Neuronal stem cell (in vitro differentiated cells): ENCODE results near the gene FGGY.
A peak's percentile ranks its signal among the peaks of the same experiment; 100 is the strongest.

Source experiments
- DNase-seq: peaks from one replicate; pipeline ENCODE4 v3.0.0-alpha.2; 2013; ENCODE audit warnings: low spot score
- H2AFZ ChIP-seq: one replicate; pipeline ENCODE4 v1.6.1; 2013; ENCODE audit warnings: mild to moderate bottlenecking, low read length, inconsistent platforms
- H2AK5ac ChIP-seq: 2 replicates; pipeline ENCODE4 v1.6.1; 2013; ENCODE audit warnings: low read depth, mild to moderate bottlenecking, inconsistent platforms, low read length, moderate library complexity, mixed read lengths
- H2BK120ac ChIP-seq: 2 replicates; pipeline ENCODE4 v1.6.1; 2013; ENCODE audit warnings: low read depth, mild to moderate bottlenecking, inconsistent platforms, low read length, moderate library complexity, mixed read lengths
- H2BK12ac ChIP-seq: one replicate; pipeline ENCODE4 v1.6.1; 2013; ENCODE audit warnings: low read length, inconsistent platforms
- H2BK15ac ChIP-seq: 2 replicates; pipeline ENCODE4 v1.6.1; 2013; ENCODE audit warnings: mild to moderate bottlenecking, low read length, inconsistent platforms, mixed read lengths
- H2BK5ac ChIP-seq: one replicate; pipeline ENCODE4 v1.6.1; 2013; ENCODE audit warnings: inconsistent platforms, mild to moderate bottlenecking, low read length, moderate library complexity
- H3K14ac ChIP-seq: one replicate; pipeline ENCODE4 v1.6.1; 2013; ENCODE audit warnings: low read length, inconsistent platforms
- H3K18ac ChIP-seq: 2 replicates; pipeline ENCODE4 v1.6.1; 2013; ENCODE audit warnings: low read length, inconsistent platforms
- H3K23ac ChIP-seq: 2 replicates; pipeline ENCODE4 v1.6.1; 2013; ENCODE audit warnings: low read depth, mild to moderate bottlenecking, mixed read lengths, low read length, inconsistent platforms; ENCODE audit not compliant: poor library complexity
- H3K27ac ChIP-seq: replicated peaks from 3 replicates; pipeline ENCODE4 v1.5.1; 2013; ENCODE audit warnings: low read length, inconsistent platforms
- H3K27me3 ChIP-seq, 3 experiments: 2 replicates each; pipeline ENCODE4 v1.6.1; 2013; ENCODE audit warnings: low read length in 3 of 3, mild to moderate bottlenecking in 2 of 3, inconsistent platforms in 1 of 3, low read depth in 1 of 3, mixed read lengths in 1 of 3, moderate library complexity in 1 of 3; ENCODE audit not compliant: control insufficient read depth in 3 of 3, insufficient read depth in 3 of 3
- H3K36me3 ChIP-seq, 2 donors: replicated peaks in 1 of 2; 2 replicates each; pipeline ENCODE4 v1.6.1; 2013; ENCODE audit warnings: low read length in 2 of 2; ENCODE audit not compliant: control insufficient read depth in 2 of 2, insufficient read depth in 2 of 2
- H3K4ac ChIP-seq: 2 replicates; pipeline ENCODE4 v1.6.1; 2013; ENCODE audit warnings: inconsistent platforms, mild to moderate bottlenecking, low read length, moderate library complexity
- H3K4me1 ChIP-seq, 2 donors: 1 replicate in 1 of 2; 2 replicates in 1 of 2; pipeline ENCODE4 v1.6.1; 2013; ENCODE audit warnings: low read length in 2 of 2, low read depth in 1 of 2; ENCODE audit not compliant: control insufficient read depth in 2 of 2, insufficient read depth in 1 of 2
- H3K4me2 ChIP-seq: one replicate; pipeline ENCODE4 v1.6.1; 2013; ENCODE audit warnings: mild to moderate bottlenecking, low read length, inconsistent platforms; ENCODE audit not compliant: insufficient read depth, poor library complexity, severe bottlenecking
- H3K4me3 ChIP-seq, 2 donors: 2 replicates each; pipeline ENCODE4 v1.5.1; 2013; ENCODE audit warnings: low read length in 2 of 2, mild to moderate bottlenecking in 2 of 2, inconsistent platforms in 1 of 2, moderate library complexity in 1 of 2
- H3K79me1 ChIP-seq: one replicate; pipeline ENCODE4 v1.6.1; 2013; ENCODE audit warnings: low read depth, mild to moderate bottlenecking, inconsistent platforms, low read length, moderate library complexity
- H3K9ac ChIP-seq: one replicate; pipeline ENCODE4 v1.6.1; 2013; ENCODE audit warnings: mild to moderate bottlenecking, low read depth, low read length, inconsistent platforms; ENCODE audit not compliant: poor library complexity
- H3K9me3 ChIP-seq, 2 donors: replicated peaks in 1 of 2; 2 replicates each; pipeline versions ENCODE3 to v1.6.1; 2013; ENCODE audit warnings: low read length in 2 of 2, mild to moderate bottlenecking in 2 of 2, inconsistent platforms in 1 of 2, low read depth in 1 of 2, mixed read lengths in 1 of 2, moderate library complexity in 1 of 2; ENCODE audit not compliant: control insufficient read depth in 2 of 2, insufficient read depth in 1 of 2
- H4K8ac ChIP-seq: one replicate; pipeline ENCODE4 v1.6.1; 2013; ENCODE audit warnings: low read depth, mild to moderate bottlenecking, inconsistent platforms, low read length, moderate library complexity
- H4K91ac ChIP-seq: one replicate; pipeline ENCODE4 v1.6.1; 2013; ENCODE audit warnings: low read length, low read depth, mild to moderate bottlenecking, inconsistent platforms; ENCODE audit not compliant: poor library complexity
- WGBS, 2 donors: extraction: QIAGEN DNeasy Blood & Tissue Kit; methylation state at CpG; one replicate each; pipeline ENCODE4 v1.1.7; 2013; ENCODE audit warnings: missing lambda C conversion rate in 2 of 2, mixed read lengths in 1 of 2; ENCODE audit not compliant: insufficient read length in 2 of 2, insufficient replicate concordance in 1 of 2; ENCODE audit errors: extremely low coverage in 2 of 2; 5-methylcytosine and 5-hydroxymethylcytosine counted together

FGGY gene

GRCh38 chr1:59768792-59769735 lies 472.2 kb downstream of the FGGY start:
- H3K18ac ChIP-seq: peak overlapping the region; percentile 38
- H2BK12ac ChIP-seq: no peak overlapping the region
- no peak overlapping the region for H2AK5ac ChIP-seq
- no peaks in the 10 kb centered on the region for H3K79me1 ChIP-seq
- H2BK15ac ChIP-seq: no peak overlapping the region
- H3K27ac ChIP-seq: no peak overlapping the region
- H2BK120ac ChIP-seq: no peak overlapping the region
- H3K14ac ChIP-seq: no peak overlapping the region
- H3K36me3 ChIP-seq: no peaks in the 10 kb centered on the region
- H4K8ac ChIP-seq: no peak overlapping the region
- no CpG with 5 or more reads among the region's 10 CpGs for WGBS, 2 donors
- H3K4ac ChIP-seq: no peak overlapping the region
- no peak overlapping the region for H3K23ac ChIP-seq
- DNase-seq: no peak
- no peaks in the 10 kb centered on the region for H3K9me3 ChIP-seq
- H3K4me3 ChIP-seq: no peak overlapping the region
- H3K9ac ChIP-seq: no peak overlapping the region
- H3K4me1 ChIP-seq: peaks cover 9 to 24% of the 10 kb centered on the region in 2 donors
- no peak overlapping the region for H2AFZ ChIP-seq
- H2BK5ac ChIP-seq: no peak overlapping the region
- no peak overlapping the region for H4K91ac ChIP-seq
- no peaks in the 10 kb centered on the region for H3K27me3 ChIP-seq
- H3K4me2 ChIP-seq: no peak overlapping the region

DNA sequence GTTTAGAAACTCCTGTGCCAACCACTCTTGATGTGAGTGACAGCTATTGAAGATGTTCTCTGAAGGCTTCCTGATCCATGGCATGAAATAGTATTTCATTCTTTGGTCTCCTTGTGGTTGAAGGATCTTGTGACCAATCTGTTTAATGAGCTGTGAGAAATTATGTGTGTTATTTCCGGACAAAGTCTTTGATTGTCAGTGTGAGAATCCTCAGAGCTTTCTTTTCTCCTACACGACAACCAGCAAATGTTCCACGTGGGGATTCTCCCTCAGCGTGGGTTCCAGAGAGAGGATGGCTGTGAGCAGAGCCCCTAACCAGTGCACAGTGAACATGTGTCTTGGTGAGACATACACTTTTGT lies 472.8 kb downstream of the FGGY start:
- Histone ChIP-seq H3K4ac (no peak overlapping the region), H2BK15ac (no peak overlapping the region), H3K9me3 (no peaks in the 10 kb centered on the region), H3K27ac (no peak overlapping the region), H3K4me1 (peaks cover 9 to 23% of the 10 kb centered on the region in 2 donors), H3K79me1 (no peaks in the 10 kb centered on the region), H2AK5ac (no peak overlapping the region), H3K36me3 (no peaks in the 10 kb centered on the region), H3K9ac (no peak overlapping the region), H2AFZ (no peak overlapping the region), H3K4me2 (no peak overlapping the region), H3K27me3 (no peaks in the 10 kb centered on the region), H2BK120ac (no peak overlapping the region), H2BK5ac (no peak overlapping the region), H4K8ac (no peak overlapping the region), H3K14ac (no peak overlapping the region), H3K23ac (no peak overlapping the region), H3K4me3 (no peak overlapping the region), H2BK12ac (no peak overlapping the region), H4K91ac (no peak overlapping the region), H3K18ac (no peak overlapping the region)
- no CpG with 5 or more reads among the region's 4 CpGs for WGBS, 2 donors
- DNase-seq: no peak

GRCh38 chr1:59771361-59771760 lies 474.5 kb downstream of the FGGY start:
- H3K79me1 ChIP-seq: no peaks in the 10 kb centered on the region
- no CpG with 5 or more reads among the region's 3 CpGs for WGBS, 2 donors
- no peak overlapping the region for H3K27ac ChIP-seq
- H4K8ac ChIP-seq: no peak overlapping the region
- no peak overlapping the region for H3K4ac ChIP-seq
- H2BK5ac ChIP-seq: no peak overlapping the region
- no peaks in the 10 kb centered on the region for H3K9me3 ChIP-seq
- no peak for DNase-seq
- H4K91ac ChIP-seq: no peak overlapping the region
- no peak overlapping the region for H2BK15ac ChIP-seq
- no peak overlapping the region for H3K23ac ChIP-seq
- no peak overlapping the region for H2BK120ac ChIP-seq
- no peak overlapping the region for H3K4me2 ChIP-seq
- H3K9ac ChIP-seq: no peak overlapping the region
- H2AFZ ChIP-seq: no peak overlapping the region
- H3K27me3 ChIP-seq: no peaks in the 10 kb centered on the region
- no peak overlapping the region for H2AK5ac ChIP-seq
- no peak overlapping the region for H3K14ac ChIP-seq
- no peak overlapping the region for H3K4me3 ChIP-seq
- H3K18ac ChIP-seq: no peak overlapping the region
- no peak overlapping the region for H2BK12ac ChIP-seq
- no peaks in the 10 kb centered on the region for H3K36me3 ChIP-seq
- peaks cover under 1 to 8% of the 10 kb centered on the region in 2 donors for H3K4me1 ChIP-seq

GRCh38 chr1:59775480-59775879 lies 478.6 kb downstream of the FGGY start:
- Histone ChIP-seq H4K91ac (no peak overlapping the region), H2BK5ac (no peak overlapping the region), H3K4ac (no peak overlapping the region), H3K23ac (no peak overlapping the region), H3K79me1 (no peaks in the 10 kb centered on the region), H2BK12ac (no peak overlapping the region), H2AK5ac (no peak overlapping the region), H3K27ac (no peak overlapping the region), H2BK15ac (no peak overlapping the region), H3K9me3 (no peaks in the 10 kb centered on the region), H3K9ac (no peak overlapping the region), H3K4me3 (no peak overlapping the region), H3K27me3 (no peaks in the 10 kb centered on the region), H3K14ac (no peak overlapping the region), H2BK120ac (no peak overlapping the region), H3K36me3 (no peaks in the 10 kb centered on the region), H3K18ac (no peak overlapping the region), H4K8ac (no peak overlapping the region), H3K4me2 (no peak overlapping the region), H3K4me1 (no peaks in the 10 kb centered on the region), H2AFZ (no peak overlapping the region)
- no CpG with 5 or more reads among the region's 4 CpGs for WGBS, 2 donors
- DNase-seq: no peak
